ENCODE data around the gene CABLES1.

Gene CABLES1

GRCh38 chr18:23274638-23275482 lies 139.6 kb downstream of the CABLES1 start:
- peaks cover 11% of the 10 kb centered on the region; the same call in 1 of the 2 replicates for H3K36me3 ChIP-seq (ENCODE audit: insufficient read depth, low read length)
- H3F3A ChIP-seq (ENCODE audit: insufficient read depth, low read length), result no peaks in the 10 kb centered on the region
- H3K79me2 ChIP-seq (ENCODE audit: insufficient read depth, low read length), result no peaks in the 10 kb centered on the region
- no peaks in the 10 kb centered on the region for H3K9me2 ChIP-seq (ENCODE audit: low read depth, low read length)
- H3K4me1 ChIP-seq (ENCODE audit: insufficient read depth, low read length, severe bottlenecking), result no peaks in the 10 kb centered on the region
- H4K20me1 ChIP-seq (ENCODE audit: insufficient read depth, low read length), result no peaks in the 10 kb centered on the region
- no peak overlapping the region for H3K4me2 ChIP-seq (ENCODE audit: low read length)
- H3K9ac ChIP-seq (ENCODE audit: low read length), result no peak overlapping the region
- H3K9me3 ChIP-seq (ENCODE audit: low read length), result peaks cover 10% of the 10 kb centered on the region
- no peak overlapping the region for H3K4me3 ChIP-seq (ENCODE audit: low read depth, low read length, poor library complexity, severe bottlenecking)
- no peak overlapping the region for H2AFZ ChIP-seq (ENCODE audit: low read length)
- H3K27ac ChIP-seq (ENCODE audit: low read depth, low read length, poor library complexity, severe bottlenecking), result no peak overlapping the region
- no peaks in the 10 kb centered on the region for H3K27me3 ChIP-seq (ENCODE audit: insufficient read depth, low read length)
- TF ChIP-seq CTCF (IDR thresholded peaks at IDR 0.05; ENCODE audit: low read length) (no peak), EZH2 (IDR thresholded peaks at IDR 0.05; ENCODE audit: borderline replicate concordance, low read length) (no peak)

GRCh38 chr18:23276451-23276850 lies 141.2 kb downstream of the CABLES1 start:
- Histone ChIP-seq H3K9me3 (ENCODE audit: low read length) (0 out of 2 replicates have a peak, but pooled peaks cover 4% of the 10 kb centered on the region), H4K20me1 (ENCODE audit: insufficient read depth, low read length) (no peaks in the 10 kb centered on the region)

GRCh38 chr18:23277399-23277798 lies 142.1 kb downstream of the CABLES1 start:
- no peaks in the 10 kb centered on the region for H3K27me3 ChIP-seq (ENCODE audit: insufficient read depth, low read length)
- H3K4me3 ChIP-seq (ENCODE audit: low read depth, low read length, poor library complexity, severe bottlenecking), result no peak overlapping the region
- TF ChIP-seq EZH2 (IDR thresholded peaks at IDR 0.05; ENCODE audit: borderline replicate concordance, low read length) (no peak), CTCF (IDR thresholded peaks at IDR 0.05; ENCODE audit: low read length) (no peak)
- no peaks in the 10 kb centered on the region for H3F3A ChIP-seq (ENCODE audit: insufficient read depth, low read length)
- no peaks in the 10 kb centered on the region for H3K9me2 ChIP-seq (ENCODE audit: low read depth, low read length)
- 0 out of 2 replicates have a peak, but pooled peaks cover 4% of the 10 kb centered on the region for H3K9me3 ChIP-seq (ENCODE audit: low read length)
- H3K79me2 ChIP-seq (ENCODE audit: insufficient read depth, low read length), result no peaks in the 10 kb centered on the region
- H3K27ac ChIP-seq (ENCODE audit: low read depth, low read length, poor library complexity, severe bottlenecking), result no peak overlapping the region
- H3K9ac ChIP-seq (ENCODE audit: low read length), result no peak overlapping the region
- H4K20me1 ChIP-seq (ENCODE audit: insufficient read depth, low read length), result no peaks in the 10 kb centered on the region
- H3K4me2 ChIP-seq (ENCODE audit: low read length), result no peak overlapping the region
- H2AFZ ChIP-seq (ENCODE audit: low read length), result no peak overlapping the region
- peaks cover 11% of the 10 kb centered on the region; the same call in 1 of the 2 replicates for H3K36me3 ChIP-seq (ENCODE audit: insufficient read depth, low read length)
- peaks cover 11% of the 10 kb centered on the region for H3K4me1 ChIP-seq (ENCODE audit: insufficient read depth, low read length, severe bottlenecking)

More at GRCh38 chr18:23276451-23276850, 141.2 kb downstream of the CABLES1 start:
- Histone ChIP-seq H3K4me3 (ENCODE audit: low read depth, low read length, poor library complexity, severe bottlenecking) (no peak overlapping the region), H3F3A (ENCODE audit: insufficient read depth, low read length) (no peaks in the 10 kb centered on the region), H2AFZ (ENCODE audit: low read length) (no peak overlapping the region), H3K4me2 (ENCODE audit: low read length) (no peak overlapping the region), H3K9me2 (ENCODE audit: low read depth, low read length) (no peaks in the 10 kb centered on the region), H3K4me1 (ENCODE audit: insufficient read depth, low read length, severe bottlenecking) (peaks cover 1% of the 10 kb centered on the region), H3K27me3 (ENCODE audit: insufficient read depth, low read length) (no peaks in the 10 kb centered on the region), H3K9ac (ENCODE audit: low read length) (no peak overlapping the region), H3K27ac (ENCODE audit: low read depth, low read length, poor library complexity, severe bottlenecking) (no peak overlapping the region), H3K36me3 (ENCODE audit: insufficient read depth, low read length) (peaks cover 11% of the 10 kb centered on the region; the same call in 1 of the 2 replicates), H3K79me2 (ENCODE audit: insufficient read depth, low read length) (no peaks in the 10 kb centered on the region)
- no peak for TF ChIP-seq EZH2 (IDR thresholded peaks at IDR 0.05; ENCODE audit: borderline replicate concordance, low read length)
- no peak for TF ChIP-seq CTCF (IDR thresholded peaks at IDR 0.05; ENCODE audit: low read length)

All from OCI-LY1 (cell line).